ENCODE results near the gene FAM227B. TPM values are rescaled to one million over a fixed set of nuclear protein-coding genes. Genes with fewer than 3 reads are reported as not detected.
"Not testable (repeated sequence)": the region's sequence is repeated elsewhere in the genome, so short reads cannot be mapped to it uniquely, and the experiment has no call there.

Gene FAM227B
- total RNA-seq, 2 donors from 2014 or later, result 8.3 to 12.9 TPM

DNA sequence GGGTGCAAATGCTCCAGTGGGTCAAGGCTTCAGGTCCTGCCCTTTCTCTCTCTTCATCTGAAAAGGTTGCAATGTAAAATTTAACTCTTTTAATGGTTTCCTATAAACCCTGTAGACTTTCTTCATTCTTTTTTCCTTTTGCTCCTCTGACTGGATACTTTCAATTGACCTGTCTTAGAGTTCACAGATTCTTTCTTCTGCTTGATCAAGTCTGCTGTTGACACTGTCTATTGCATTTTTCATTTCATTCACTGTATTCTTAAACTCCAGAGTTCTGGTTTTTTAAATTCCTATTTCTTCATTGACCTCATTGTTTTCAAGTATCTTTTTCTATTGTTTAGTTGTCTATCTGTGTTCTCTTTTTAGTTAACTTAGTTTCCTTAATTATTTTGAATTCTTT lies 82.1 kb downstream of the FAM227B start:
- TF ChIP-seq CTCF (IDR thresholded peaks at IDR 0.05) (no peak), POLR2A (IDR thresholded peaks at IDR 0.05) (no peak), POLR2AphosphoS5 (IDR thresholded peaks at IDR 0.05) (no peak)
- Histone ChIP-seq H3K27me3 (replicated peaks; ENCODE audit: insufficient read depth) (no peaks in the 10 kb centered on the region), H3K27ac (no peak overlapping the region), H3K36me3 (no peaks in the 10 kb centered on the region), H3K4me3 (no peak overlapping the region), H3K9me3 (no peaks in the 10 kb centered on the region), H3K4me1 (replicated peaks) (no peaks in the 10 kb centered on the region)
- intact Hi-C loops (cut with DNase I), result no loop called here
- no peak for DNase-seq (ENCODE audit: low spot score)

GRCh38 chr15:49530092-49530491 lies 90.5 kb downstream of the FAM227B start:
- Histone ChIP-seq H3K9me3 (no peaks in the 10 kb centered on the region), H3K36me3 (no peaks in the 10 kb centered on the region), H3K4me3 (no peak overlapping the region), H3K4me1 (replicated peaks) (no peaks in the 10 kb centered on the region), H3K27me3 (replicated peaks; ENCODE audit: insufficient read depth) (no peaks in the 10 kb centered on the region), H3K27ac (no peak overlapping the region)
- intact Hi-C loops (cut with DNase I), result no loop called here
- DNase-seq (ENCODE audit: low spot score), result no peak
- TF ChIP-seq POLR2A (IDR thresholded peaks at IDR 0.05), result no peak
- no peak for TF ChIP-seq CTCF (IDR thresholded peaks at IDR 0.05)
- WGBS, result 61% methylated on average over 1 of the region's 1 CpG

DNA sequence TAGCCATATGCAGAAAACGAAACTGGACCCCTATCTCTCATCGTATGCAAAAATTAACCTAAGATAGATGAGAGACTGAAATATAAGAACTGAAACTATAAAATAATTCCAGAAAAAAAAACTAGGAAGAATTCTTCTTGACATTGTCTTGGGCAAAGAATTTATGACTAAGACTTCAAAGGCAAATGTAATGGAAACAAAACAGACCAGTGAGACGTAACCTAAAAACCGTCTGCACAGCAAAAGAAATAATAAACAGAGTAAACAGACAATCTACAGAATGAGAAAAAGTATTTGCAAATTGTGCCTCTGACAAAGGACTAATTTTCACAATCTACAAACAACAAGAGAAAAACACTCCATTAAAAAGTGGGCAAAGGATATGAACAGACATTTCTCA lies 92.3 kb downstream of the FAM227B start:
- no peaks in the 10 kb centered on the region for H3K36me3 ChIP-seq
- TF ChIP-seq POLR2AphosphoS5 (IDR thresholded peaks at IDR 0.05) (no peak), POLR2A (IDR thresholded peaks at IDR 0.05) (no peak), CTCF (IDR thresholded peaks at IDR 0.05) (no peak)
- WGBS, result 64% methylated on average over 4 of the region's 4 CpGs
- no peak for DNase-seq (ENCODE audit: low spot score)
- intact Hi-C loops (cut with DNase I), result no loop called here
- H3K27ac ChIP-seq, result no peak overlapping the region
- H3K4me3 ChIP-seq, result no peak overlapping the region
- H3K27me3 ChIP-seq (replicated peaks; ENCODE audit: insufficient read depth), result no peaks in the 10 kb centered on the region
- no peaks in the 10 kb centered on the region for H3K9me3 ChIP-seq
- no peaks in the 10 kb centered on the region for H3K4me1 ChIP-seq (replicated peaks)

DNA sequence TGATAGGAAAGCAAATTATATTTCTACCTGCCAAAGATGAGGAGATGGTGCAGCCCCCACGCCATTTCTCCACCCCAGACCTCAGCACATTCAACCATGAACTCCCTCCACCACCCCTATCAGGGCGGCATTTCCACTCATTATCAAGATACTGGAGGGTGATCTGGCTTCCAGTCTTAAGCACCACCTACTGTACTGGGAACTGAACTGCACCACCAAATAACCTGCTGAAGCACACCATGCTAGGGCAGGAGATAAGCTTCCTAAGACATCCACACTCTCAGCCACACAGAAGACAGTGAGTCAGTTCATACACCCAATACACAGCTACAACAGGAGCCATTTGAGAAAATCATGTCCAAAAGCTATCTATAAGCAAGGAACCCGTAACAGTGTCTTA lies 98.8 kb downstream of the FAM227B start:
- Histone ChIP-seq H3K27ac (no peak overlapping the region), H3K27me3 (replicated peaks; ENCODE audit: insufficient read depth) (no peaks in the 10 kb centered on the region), H3K4me3 (no peak overlapping the region), H3K9me3 (no peaks in the 10 kb centered on the region), H3K36me3 (no peaks in the 10 kb centered on the region), H3K4me1 (replicated peaks) (no peaks in the 10 kb centered on the region)
- DNase-seq (ENCODE audit: low spot score), result no peak
- TF ChIP-seq CTCF (IDR thresholded peaks at IDR 0.05), result no peak
- no peak for TF ChIP-seq POLR2A (IDR thresholded peaks at IDR 0.05)
- no peak for TF ChIP-seq POLR2AphosphoS5 (IDR thresholded peaks at IDR 0.05)
- intact Hi-C loops (cut with DNase I), result no loop called here
- 81% methylated on average over 3 of the region's 3 CpGs for WGBS

- H3K36me3 ChIP-seq; H3K4me1 ChIP-seq (replicated peaks); H3K27ac ChIP-seq; H3K9me3 ChIP-seq; DNase-seq (ENCODE audit: low spot score); intact Hi-C loops (cut with DNase I); H3K4me3 ChIP-seq; H3K27me3 ChIP-seq (replicated peaks; ENCODE audit: insufficient read depth): not testable (repeated sequence)
- 95% methylated on average over 4 of the region's 4 CpGs for WGBS
Observed at GRCh38 chr15:49512739-49513138, 107.9 kb downstream of the FAM227B start.
